Sigmoid colon (tissue), 7 donors: ENCODE results near the gene SLC16A1. TPM values are rescaled to one million over a fixed set of nuclear protein-coding genes. Genes with fewer than 3 reads are reported as not detected.

Source experiments
- DNase-seq: peaks from one replicate; pipeline ENCODE4 v3.0.0-alpha.2; 2019
- H3K27ac ChIP-seq, 4 donors: fragments of 200-600 bp; sonication (generic); one replicate each; pipeline ENCODE4 v1.5.1; 2016 to 2019; ENCODE audit warnings: mild to moderate bottlenecking in 1 of 4
- H3K27me3 ChIP-seq, 3 donors: fragments of 200-600 bp; sonication (generic); one replicate each; pipeline ENCODE4 v1.5.1; 2019; ENCODE audit warnings: mild to moderate bottlenecking in 1 of 3
- H3K36me3 ChIP-seq, 4 donors: fragments of 200-600 bp; sonication (generic); one replicate each; pipeline ENCODE4 v1.5.1; 2016 to 2019
- H3K4me1 ChIP-seq, 4 donors: fragments of 200-600 bp; sonication (generic); one replicate each; pipeline ENCODE4 v1.5.1; 2017 to 2019
- H3K4me3 ChIP-seq, 4 donors: fragments of 200-600 bp; sonication (generic); one replicate each; pipeline ENCODE4 v1.5.1; 2017 to 2019; ENCODE audit warnings: mild to moderate bottlenecking in 2 of 4, moderate library complexity in 1 of 4
- H3K9me3 ChIP-seq, 4 donors: fragments of 200-600 bp in 3 of 4; sonication (generic) in 3 of 4; one replicate each; pipeline versions ENCODE4 v1.5.1 to v1.6.1; 2013 to 2019
- CTCF ChIP-seq, 4 experiments: fragments of 450-650 bp in 3 of 4; fragments of 200-600 bp in 1 of 4; IDR thresholded peaks; one replicate each; pipeline ENCODE4 v1.5.1; 2016 to 2019; ENCODE audit warnings: antibody characterized with exemption in 4 of 4, mild to moderate bottlenecking in 3 of 4, moderate library complexity in 2 of 4
- EP300 ChIP-seq, 4 donors: sonication (generic); formaldehyde crosslinking; IDR thresholded peaks; one replicate each; pipeline ENCODE4 v1.6.1; 2017; ENCODE audit warnings: antibody characterized with exemption in 4 of 4
- POLR2A ChIP-seq, 2 donors: fragments of 450-650 bp; IDR thresholded peaks; one replicate each; pipeline ENCODE4 v1.6.1; 2016; ENCODE audit warnings: antibody characterized with exemption in 2 of 2, mild to moderate bottlenecking in 2 of 2, moderate library complexity in 2 of 2
- POLR2AphosphoS5 ChIP-seq, 4 donors: sonication (generic); formaldehyde crosslinking; IDR thresholded peaks; one replicate each; pipeline ENCODE4 v1.6.1; 2017; ENCODE audit warnings: antibody characterized with exemption in 4 of 4
- WGBS, 2 donors: extraction: QIAGEN DNeasy Blood & Tissue Kit; methylation state at CpG; one replicate each; pipeline ENCODE4 v1.1.7; 2013; 5-methylcytosine and 5-hydroxymethylcytosine counted together
- intact Hi-C: fragments of 100-400 bp; cut with DNase I; formaldehyde crosslinking; loops from one replicate; pipeline ENCODE4 v1.15.1; 2023
- polyA plus RNA-seq, 3 donors: library from polyadenylated mRNA; stranded (reverse); fragments of 200-250 nt; gene quantifications; one replicate each; pipeline ENCODE4 v1.2.3, GENCODE V29; 2013
- small RNA-seq, 3 donors: library from RNA; depleted of rRNA; stranded (forward); fragments of <200 nt; gene quantifications; one replicate each; pipeline ENCODE3, GENCODE V24; 2016
- total RNA-seq, 4 donors: library from RNA; depleted of rRNA; stranded (reverse); fragments of >200 nt; gene quantifications; one replicate each; pipeline ENCODE4 v1.1.0, GENCODE V29; 2016
- donor health status: healthy with polysubstance abuse.
- donor health status: Bipolar disorder and iron deficiency.
- donor health status: healthy.

Gene SLC16A1
- total and polyA plus RNA-seq, 7 donors, result 10.8 to 80.5 (median 48.7) TPM

GRCh38 chr1:112866981-112867380, 89.0 kb downstream of the SLC16A1 start:
- no peak for DNase-seq
- Histone ChIP-seq H3K27ac (no peak overlapping the region), H3K27me3 (no peaks in the 10 kb centered on the region), H3K4me3 (no peak overlapping the region), H3K9me3 (no peaks in the 10 kb centered on the region), H3K36me3 (no peaks in the 10 kb centered on the region), H3K4me1 (no peaks in the 10 kb centered on the region)
- TF ChIP-seq EP300 (IDR thresholded peaks at IDR 0.05), result no peak
- 91 to 96% methylated on average over 5 of the region's 5 CpGs for WGBS, 2 donors
- intact Hi-C loops, result no loop called here

GRCh38 chr1:112866151-112866550, 89.8 kb downstream of the SLC16A1 start:
- H3K27me3 ChIP-seq, result no peaks in the 10 kb centered on the region
- no peaks in the 10 kb centered on the region for H3K36me3 ChIP-seq
- no peaks in the 10 kb centered on the region for H3K4me1 ChIP-seq
- no peak for DNase-seq
- no peak overlapping the region for H3K27ac ChIP-seq
- H3K9me3 ChIP-seq, result no peaks in the 10 kb centered on the region
- 93 to 97% methylated on average over 2 of the region's 2 CpGs for WGBS, 2 donors
- TF ChIP-seq POLR2A (IDR thresholded peaks at IDR 0.05) (no peak), POLR2AphosphoS5 (IDR thresholded peaks at IDR 0.05) (no peak), EP300 (IDR thresholded peaks at IDR 0.05) (no peak), CTCF (IDR thresholded peaks at IDR 0.05) (no peak)
- H3K4me3 ChIP-seq, result no peak overlapping the region
- intact Hi-C loops, result no loop called here

- no peak for DNase-seq
- H3K27ac ChIP-seq, result no peak overlapping the region
- intact Hi-C loops, result no loop called here
These were observed 93.1 kb downstream of the SLC16A1 start for GRCh38 chr1:112862753-112863426.

More at GRCh38 chr1:112862753-112863426, 93.1 kb downstream of the SLC16A1 start:
- 86 to 93% methylated on average over 5 of the region's 5 CpGs for WGBS, 2 donors
- H3K36me3 ChIP-seq, result no peaks in the 10 kb centered on the region
- no peak for TF ChIP-seq CTCF (IDR thresholded peaks at IDR 0.05)
- TF ChIP-seq POLR2AphosphoS5 (IDR thresholded peaks at IDR 0.05), result no peak
- H3K4me3 ChIP-seq, result no peak overlapping the region
- no peaks in the 10 kb centered on the region for H3K4me1 ChIP-seq
- no peaks in the 10 kb centered on the region for H3K27me3 ChIP-seq
- H3K9me3 ChIP-seq, result no peaks in the 10 kb centered on the region

Small RNAs within 50 kb of the gene (small RNA-seq; reads per million reads assigned to genes)
- 0 reads per million in 3 donors for gene AL390729.2

Other genes with a start within 250 kb of the SLC16A1 start
- gene RHOC, start 249.1 kb downstream of the SLC16A1 start, total RNA-seq, result 100 to 1,000 TPM; 181 to 244 (median 192) TPM
- gene RHOC, start 249.1 kb downstream of the SLC16A1 start, polyA plus RNA-seq, result 1,000 to 10,000 TPM in 1 of 3 donors, 100 to 1,000 TPM in 2; 443 to 1,259 (median 789) TPM
- gene PPM1J, start 240.9 kb downstream of the SLC16A1 start, total RNA-seq, result 1 to 10 TPM in 3 of 4 donors, under 1 TPM in 1; 0.36 to 1.6 (median 1.4) TPM
- 1 to 10 TPM in 1 of 3 donors, under 1 TPM in 2; 0.60 to 2.5 (median 0.92) TPM for gene PPM1J, start 240.9 kb downstream of the SLC16A1 start, polyA plus RNA-seq
- 10 to 100 TPM; 14.1 to 24.2 (median 17.4) TPM for gene LRIG2, start 117.0 kb upstream of the SLC16A1 start, total RNA-seq
- gene LRIG2, start 117.0 kb upstream of the SLC16A1 start, polyA plus RNA-seq, result 1 to 10 TPM; 1.2 to 7.5 (median 1.2) TPM